HPDE6-E6E7 (cell line): ENCODE data around the gene TWIST1.

ENCODE experiments used
- DNase-seq: peaks from one replicate; pipeline ENCODE4 v3.0.0; 2011; ENCODE audit warnings: missing footprints; ENCODE audit errors: extremely low spot score

The TWIST1 gene

GRCh38 chr7:19097165-19098055, 20.0 kb downstream of the TWIST1 start:
- no peak for DNase-seq

- no peak for DNase-seq
Measured at GRCh38 chr7:19095353-19095860, 22.0 kb downstream of the TWIST1 start.

DNA sequence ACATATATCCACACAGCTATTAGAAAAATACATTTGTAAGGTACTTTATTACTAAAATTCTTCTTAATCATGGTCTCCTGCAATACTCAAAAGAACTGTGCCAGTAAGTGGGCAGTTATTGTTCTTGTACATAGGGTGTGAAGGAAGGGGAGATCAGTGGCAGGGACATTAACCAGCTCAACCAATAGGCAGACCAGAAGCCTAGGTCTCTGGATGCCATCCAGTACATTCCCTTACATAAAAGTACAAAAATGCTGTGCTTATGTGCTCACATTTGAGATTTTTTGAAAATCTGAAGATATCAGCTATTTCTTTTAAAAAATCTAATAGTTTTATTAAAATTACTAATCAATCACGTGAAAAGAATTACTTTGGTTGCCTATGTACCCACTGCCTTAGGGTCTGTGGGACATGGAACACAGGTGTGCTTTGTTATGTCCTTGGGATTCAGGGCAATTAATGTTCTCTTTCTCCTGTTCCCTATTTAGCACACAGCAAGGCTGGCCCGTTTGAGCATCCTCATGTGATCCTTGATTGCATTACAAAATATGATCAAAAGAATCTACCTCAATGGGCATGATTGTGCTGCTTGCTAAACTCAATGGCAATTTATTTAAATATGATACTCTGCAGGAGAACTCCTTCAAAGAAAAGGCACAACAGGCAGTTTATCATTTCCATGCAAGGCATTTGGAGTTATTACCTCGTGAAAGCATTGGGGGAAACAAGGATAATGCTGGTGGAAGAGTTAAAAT, 22.7 kb downstream of the TWIST1 start:
- no peak for DNase-seq

GRCh38 chr7:19094138-19094537, 23.3 kb downstream of the TWIST1 start:
- no peak for DNase-seq

DNA sequence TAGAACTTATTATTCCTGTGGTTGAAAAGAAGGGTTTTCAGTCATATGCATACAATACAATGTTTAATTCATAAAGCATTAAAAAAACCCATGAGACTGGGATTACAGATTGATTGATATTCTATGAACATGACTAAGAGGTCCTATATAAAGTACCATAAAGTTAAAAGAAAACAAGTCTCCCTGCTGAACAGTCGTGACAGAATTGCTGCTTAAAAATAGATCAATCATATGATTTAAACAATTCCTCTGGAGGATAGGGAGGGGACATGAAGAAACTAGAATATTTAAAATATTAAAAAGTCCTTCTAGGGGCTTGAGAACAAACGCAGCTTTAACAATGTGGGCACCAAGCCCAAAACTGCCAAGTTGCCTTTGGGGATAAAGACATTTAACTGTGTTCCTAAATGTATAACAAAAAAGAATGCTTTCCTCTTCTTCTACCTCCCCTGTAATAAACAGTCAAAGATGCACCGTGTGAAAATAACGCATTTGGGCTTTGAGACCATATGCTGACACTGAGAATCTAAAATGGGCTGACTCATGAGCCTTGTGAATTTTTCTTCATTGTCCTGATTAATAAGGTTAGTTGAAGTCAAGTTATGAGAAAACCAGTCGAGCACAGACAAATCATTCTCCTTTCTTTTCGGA, 25.8 kb downstream of the TWIST1 start:
- no peak for DNase-seq

- DNase-seq, result no peak
Measured at GRCh38 chr7:19090526-19090925, 26.9 kb downstream of the TWIST1 start.

- DNase-seq, result no peak
Measured at GRCh38 chr7:19089797-19090196, 27.6 kb downstream of the TWIST1 start.

- DNase-seq, result no peak
Measured at GRCh38 chr7:19089378-19089777, 28.1 kb downstream of the TWIST1 start.

DNA sequence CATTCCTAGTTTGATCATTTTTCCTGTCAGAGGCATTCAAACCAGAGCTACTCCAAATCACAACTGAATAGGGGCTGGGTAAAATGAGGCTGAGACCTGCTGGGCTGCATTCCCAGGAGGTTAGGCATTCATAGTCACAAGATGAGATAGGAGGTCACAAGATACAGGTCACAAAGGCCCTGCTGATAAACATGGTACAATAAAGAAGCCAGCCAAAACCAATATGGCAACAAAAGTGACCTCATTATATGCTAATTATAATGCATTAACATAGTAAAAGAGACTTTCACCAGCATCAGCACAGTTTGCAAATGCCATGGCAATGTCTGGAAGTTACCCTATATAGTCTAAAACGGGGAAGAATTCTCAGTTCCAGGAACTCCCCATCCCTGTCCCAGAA, 37.3 kb downstream of the TWIST1 start:
- no peak for DNase-seq

DNA sequence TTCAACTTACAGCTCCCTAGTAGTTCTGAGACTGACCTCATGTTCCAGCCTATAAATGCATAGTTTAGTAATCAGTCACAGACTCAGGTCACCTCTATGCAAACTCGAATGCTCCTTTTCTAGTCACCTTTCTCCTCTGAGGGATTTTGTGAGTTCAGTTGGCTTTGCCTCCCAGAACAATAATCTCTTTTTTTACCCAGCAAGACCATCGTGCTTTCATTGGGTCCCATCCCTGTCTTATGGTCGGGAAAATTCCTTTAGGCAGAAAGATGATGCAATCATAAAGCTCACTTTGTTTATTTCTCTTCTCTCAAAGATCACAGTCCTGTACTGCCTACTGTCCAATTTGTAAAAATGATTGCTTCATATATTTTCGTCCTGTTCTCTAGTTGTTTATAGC, 38.4 kb downstream of the TWIST1 start:
- DNase-seq, result no peak

DNA sequence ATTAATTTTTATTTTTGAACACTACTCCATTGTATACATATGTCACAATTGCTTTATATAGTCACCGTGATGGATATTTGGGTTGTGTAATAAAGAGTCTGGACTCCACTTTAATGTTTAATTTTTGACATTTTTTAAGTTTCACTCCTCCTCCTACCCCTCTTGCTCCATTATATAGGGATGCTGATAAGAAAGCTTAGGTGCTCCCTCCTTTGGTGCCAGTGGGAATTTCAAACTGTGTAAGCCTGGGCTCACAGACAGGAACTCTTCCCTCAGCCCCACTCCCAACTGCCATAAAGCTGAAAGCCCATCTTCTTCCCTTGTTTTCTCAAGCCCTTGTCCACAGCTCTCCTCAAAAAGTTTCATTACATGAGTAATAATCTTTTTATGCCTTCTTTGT, 47.6 kb downstream of the TWIST1 start:
- no peak for DNase-seq

DNA sequence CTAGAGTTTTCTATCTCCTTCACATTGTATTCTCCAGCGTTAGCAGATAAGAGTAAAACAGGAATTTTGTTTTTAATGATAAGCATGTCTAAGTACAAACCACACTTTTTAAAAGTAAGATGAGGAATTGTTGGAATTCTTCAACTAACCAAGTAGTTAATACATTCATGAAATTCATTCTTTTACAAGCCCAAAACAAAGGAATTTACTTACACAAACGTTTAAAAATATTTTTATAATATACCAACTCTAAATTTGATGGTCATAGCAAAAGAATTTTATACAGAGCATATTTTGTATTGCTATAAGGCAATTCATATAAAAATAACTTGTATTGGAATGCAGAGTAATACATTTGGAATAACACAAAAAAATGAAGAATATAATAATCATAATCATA, 51.3 kb downstream of the TWIST1 start:
- DNase-seq, result no peak
